ENCODE data around the gene GDPD5.

- no peak for TF ChIP-seq CTCF (conservative IDR thresholded peaks at IDR 0.05; ENCODE audit: low read length)
- no peak for TF ChIP-seq EZH2phosphoT487 (IDR thresholded peaks at IDR 0.05; ENCODE audit: borderline replicate concordance, low read depth, low read length)
These were observed 121.6 kb downstream of the GDPD5 start for GRCh38 chr11:75403983-75404658.
